GM23338 (cell line): ENCODE results near the gene LYRM7. TPM values are rescaled to one million over a fixed set of nuclear protein-coding genes. Genes with fewer than 3 reads are reported as not detected.
A peak's percentile ranks its signal among the peaks of the same experiment; 100 is the strongest.

ENCODE experiments used
- ATAC-seq: fragments of 200-7000 bp; cut with Tn5 transposase; 3 replicates; pipeline ENCODE4 v1.9.1; 2020
- DNase-seq: peaks from one replicate; pipeline ENCODE4 v3.0.0-alpha.2; 2015; ENCODE audit warnings: low spot score
- H2AFZ ChIP-seq: fragments of 200-600 bp; sonication (generic); 2 replicates; pipeline ENCODE4 v1.8.0; 2016; ENCODE audit warnings: antibody characterized with exemption, mild to moderate bottlenecking, moderate library complexity
- H3F3A ChIP-seq: fragments of 200-600 bp; sonication (generic); replicated peaks from 2 replicates; pipeline ENCODE4 v1.8.0; 2017; ENCODE audit warnings: antibody characterized with exemption, mixed run types, low read depth
- H3K27ac ChIP-seq: fragments of 200-600 bp; sonication (generic); 2 replicates; pipeline ENCODE4 v1.6.1; 2016; ENCODE audit warnings: low read depth
- H3K27me3 ChIP-seq: fragments of 200-600 bp; sonication (generic); 2 replicates; pipeline ENCODE4 v1.8.0; 2016; ENCODE audit warnings: mild to moderate bottlenecking, mixed run types, moderate library complexity; ENCODE audit not compliant: insufficient read depth
- H3K36me3 ChIP-seq: fragments of 200-600 bp; sonication (generic); 2 replicates; pipeline ENCODE4 v1.8.0; 2016; ENCODE audit warnings: mild to moderate bottlenecking; ENCODE audit not compliant: insufficient read depth
- H3K4me1 ChIP-seq: fragments of 200-600 bp; sonication (generic); 2 replicates; pipeline ENCODE4 v1.8.0; 2016; ENCODE audit warnings: mild to moderate bottlenecking, moderate library complexity; ENCODE audit not compliant: insufficient read depth
- H3K4me2 ChIP-seq: fragments of 200-600 bp; sonication (generic); 2 replicates; pipeline ENCODE4 v1.7.1; 2017; ENCODE audit warnings: mixed run types
- H3K4me3 ChIP-seq: fragments of 200-600 bp; sonication (generic); 2 replicates; pipeline ENCODE4 v1.6.1; 2016; ENCODE audit warnings: mixed run types
- H3K79me2 ChIP-seq: fragments of 200-600 bp; sonication (generic); replicated peaks from 2 replicates; pipeline ENCODE4 v1.8.0; 2017; ENCODE audit warnings: mild to moderate bottlenecking; ENCODE audit not compliant: insufficient read depth
- H3K9me2 ChIP-seq: fragments of 200-600 bp; sonication (generic); 2 replicates; pipeline ENCODE4 v1.8.0; 2017; ENCODE audit not compliant: insufficient read depth
- H4K20me1 ChIP-seq: fragments of 200-600 bp; sonication (generic); replicated peaks from 2 replicates; pipeline ENCODE4 v1.8.0; 2017; ENCODE audit warnings: mild to moderate bottlenecking; ENCODE audit not compliant: insufficient read depth
- H3K27ac Mint-ChIP-seq: 2 replicates; pipeline ENCODE4 v1.8.0; 2020; ENCODE audit warnings: inconsistent platforms, mild to moderate bottlenecking, moderate library complexity, mixed read lengths
- H3K27me3 Mint-ChIP-seq: 3 replicates; pipeline ENCODE4 v1.8.0; 2022; ENCODE audit warnings: low read depth, mild to moderate bottlenecking, moderate library complexity, mixed read lengths, inconsistent platforms; ENCODE audit not compliant: insufficient read depth, poor library complexity
- H3K36me3 Mint-ChIP-seq: 3 replicates; pipeline ENCODE4 v1.8.0; 2021; ENCODE audit warnings: low read depth, mild to moderate bottlenecking, inconsistent platforms, moderate library complexity, mixed read lengths
- H3K4me1 Mint-ChIP-seq: 3 replicates; pipeline ENCODE4 v1.8.0; 2020; ENCODE audit warnings: mild to moderate bottlenecking, inconsistent platforms, mixed read lengths
- H3K4me3 Mint-ChIP-seq: 3 replicates; pipeline ENCODE4 v1.8.0; 2021; ENCODE audit warnings: moderate library complexity, mild to moderate bottlenecking, inconsistent platforms, mixed read lengths
- H3K9me3 Mint-ChIP-seq: 3 replicates; pipeline ENCODE4 v1.8.0; 2020; ENCODE audit warnings: moderate library complexity, mild to moderate bottlenecking, inconsistent platforms, mixed read lengths
- CREB1 ChIP-seq: fragments of 250-450 bp; sonication (Bioruptor Pico); IDR thresholded peaks from 2 replicates; pipeline ENCODE4 v1.5.0; 2020; ENCODE audit warnings: low read depth, mild to moderate bottlenecking, moderate library complexity
- CTCF ChIP-seq, 2 experiments: fragments of 200-600 bp in 1 of 2; sonication (generic) in 1 of 2; conservative IDR thresholded peaks; 2 replicates each; pipeline versions ENCODE4 v1.5.1 to v1.6.1; 2016 to 2017; ENCODE audit warnings: antibody characterized with exemption in 2 of 2, low read depth in 2 of 2, mild to moderate bottlenecking in 2 of 2, moderate library complexity in 1 of 2
- EZH2 ChIP-seq: fragments of 200-600 bp; sonication (generic); IDR thresholded peaks from one replicate; pipeline ENCODE4 v1.8.0; 2017; ENCODE audit warnings: antibody characterized with exemption, mild to moderate bottlenecking, low read depth; ENCODE audit not compliant: unreplicated experiment
- NANOG ChIP-seq: IDR thresholded peaks from 2 replicates; pipeline ENCODE4 v1.6.1; 2016; ENCODE audit warnings: antibody characterized with exemption, borderline replicate concordance
- REST ChIP-seq: IDR thresholded peaks from one replicate; pipeline ENCODE4 v1.6.1; 2018; ENCODE audit warnings: antibody characterized with exemption; ENCODE audit not compliant: unreplicated experiment
- ZNF331 ChIP-seq: fragments of 250-450 bp; sonication (Bioruptor Pico); IDR thresholded peaks from 2 replicates; pipeline ENCODE4 v1.5.0; 2020; ENCODE audit warnings: low read depth, mild to moderate bottlenecking, moderate library complexity
- ZNF462 ChIP-seq: fragments of 250-450 bp; sonication (Bioruptor Pico); IDR thresholded peaks from 2 replicates; pipeline ENCODE4 v1.5.0; 2020; ENCODE audit warnings: mild to moderate bottlenecking, moderate library complexity
- polyA plus RNA-seq: library from polyadenylated mRNA; unstranded; fragments of >200 nt; fragmentation: Nextera tagmentation; extraction: Ambion mirVana; gene quantifications from 2 replicates; pipeline ENCODE4 v1.2.1, GENCODE V29; 2016
- total RNA-seq: library from RNA; depleted of rRNA; stranded (reverse); fragments of >200 nt; shearing (Covaris generic); gene quantifications from 2 replicates; pipeline ENCODE4 v1.2.3, GENCODE V29; 2014

LYRM7 gene
- total and polyA plus RNA-seq, 2 experiments from 2014 or later: 11.3 to 34.8 TPM

- peak overlapping the region; percentile 99 for H3K4me3 Mint-ChIP-seq
- peaks cover 12% of the 10 kb centered on the region for H3K27me3 Mint-ChIP-seq
- H3K4me1 Mint-ChIP-seq: peaks cover 24% of the 10 kb centered on the region
- H3K79me2 ChIP-seq: peaks cover 43% of the 10 kb centered on the region
- H3K4me1 ChIP-seq: peaks cover 13% of the 10 kb centered on the region
- peaks cover 30% of the 10 kb centered on the region for H3K36me3 ChIP-seq
- peak overlapping the region; percentile 84 for H3K4me3 ChIP-seq
- peaks cover 9% of the 10 kb centered on the region; the same call in 1 of the 2 replicates for H4K20me1 ChIP-seq
- peak overlapping the region; percentile 86 for H3K4me2 ChIP-seq
- peak overlapping the region; percentile 98 for H3K27ac Mint-ChIP-seq
- H3K27me3 ChIP-seq: no peaks in the 10 kb centered on the region
- peak overlapping the region; percentile 87 for H3K27ac ChIP-seq
- TF ChIP-seq NANOG: no peak
- no peak for TF ChIP-seq CTCF (conservative IDR thresholded peaks at IDR 0.05; ENCODE audit: low read depth in 2 of 2)
- TF ChIP-seq CREB1: no peak
- TF ChIP-seq ZNF462 (CRISPR knock-in tag): no peak
- TF ChIP-seq ZNF331: no peak
- TF ChIP-seq REST: no peak
- no peak for TF ChIP-seq EZH2
- peak; percentile 82 for ATAC-seq
- peaks cover 48% of the 10 kb centered on the region for H3K36me3 Mint-ChIP-seq
- peak overlapping the region; percentile 74 for H2AFZ ChIP-seq
- H3K9me2 ChIP-seq: no peaks in the 10 kb centered on the region
- no peaks in the 10 kb centered on the region for H3K9me3 Mint-ChIP-seq
- DNase-seq: peak; percentile 75
- no peaks in the 10 kb centered on the region for H3F3A ChIP-seq
Observed at GRCh38 chr5:131164191-131165118, 6.3 kb upstream of the LYRM7 start.
